ENCODE results near the gene LYPD3. TPM values are rescaled to one million over a fixed set of nuclear protein-coding genes. Genes with fewer than 3 reads are reported as not detected.

Gene LYPD3
- total RNA-seq, 1 donor from 2014 or later, result not detected

GRCh38 chr19:43498233-43498842, 32.9 kb upstream of the LYPD3 start:
- Mint-ChIP-seq H3K9me3 (no peaks in the 10 kb centered on the region), H3K36me3 (ENCODE audit: low read depth) (peaks cover 54% of the 10 kb centered on the region), H3K27me3 (no peaks in the 10 kb centered on the region), H3K4me3 (no peak overlapping the region), H3K4me1 (peaks cover 8% of the 10 kb centered on the region), H3K27ac (no peak overlapping the region)
- ChIA-PET CTCF (interaction anchor here (1.1 kb wide), 1 partner anchor 51 kb away, joined by 3 read pairs; no protein-coding TSS in a partner anchor), POLR2A (no interaction called here)
- DNase-seq (no peak), ATAC-seq (ENCODE audit: low read depth) (no peak)
- TF ChIP-seq CTCF (IDR thresholded peaks at IDR 0.05), result no peak
- intact Hi-C loops (cut with micrococcal nuclease), result no loop called here

GRCh38 chr19:43496960-43497359, 31.6 kb upstream of the LYPD3 start:
- intact Hi-C loops (cut with micrococcal nuclease), result no loop called here
- Mint-ChIP-seq H3K4me3 (no peak overlapping the region), H3K9me3 (no peaks in the 10 kb centered on the region), H3K27me3 (no peaks in the 10 kb centered on the region), H3K36me3 (ENCODE audit: low read depth) (peaks cover 52% of the 10 kb centered on the region), H3K4me1 (no peaks in the 10 kb centered on the region), H3K27ac (no peak overlapping the region)
- TF ChIP-seq CTCF (IDR thresholded peaks at IDR 0.05), result no peak
- DNase-seq, result no peak
- CTCF ChIA-PET, result interaction anchor here (0.7 to 1.1 kb wide), 2 partner anchors 50 to 957 kb away, joined by 3 read pairs; no protein-coding TSS in a partner anchor
- POLR2A ChIA-PET, result no interaction called here
- ATAC-seq (ENCODE audit: low read depth), result no peak

GRCh38 chr19:43495082-43495481, 29.7 kb upstream of the LYPD3 start:
- no peak overlapping the region for H3K4me3 Mint-ChIP-seq
- ATAC-seq (ENCODE audit: low read depth) (no peak), DNase-seq (no peak)
- no peaks in the 10 kb centered on the region for H3K9me3 Mint-ChIP-seq
- peaks cover 2% of the 10 kb centered on the region for H3K4me1 Mint-ChIP-seq
- ChIA-PET POLR2A (no interaction called here), CTCF (no interaction called here)
- intact Hi-C loops (cut with micrococcal nuclease), result no loop called here
- peaks cover 47% of the 10 kb centered on the region for H3K36me3 Mint-ChIP-seq (ENCODE audit: low read depth)
- no peak for TF ChIP-seq CTCF (IDR thresholded peaks at IDR 0.05)
- H3K27ac Mint-ChIP-seq, result no peak overlapping the region
- no peaks in the 10 kb centered on the region for H3K27me3 Mint-ChIP-seq

GRCh38 chr19:43490759-43491158, 25.4 kb upstream of the LYPD3 start:
- ATAC-seq (ENCODE audit: low read depth) (no peak), DNase-seq (no peak)
- Mint-ChIP-seq H3K36me3 (ENCODE audit: low read depth) (peaks cover 17% of the 10 kb centered on the region), H3K4me1 (peaks cover 35% of the 10 kb centered on the region), H3K4me3 (no peak overlapping the region), H3K27ac (no peak overlapping the region), H3K9me3 (no peaks in the 10 kb centered on the region), H3K27me3 (no peaks in the 10 kb centered on the region)
- ChIA-PET CTCF (no interaction called here), POLR2A (interaction anchor here (0.6 to 1.0 kb wide), 3 partner anchors 10 to 127 kb away, joined by 3 to 4 read pairs (median 4); no protein-coding TSS in a partner anchor)
- no peak for TF ChIP-seq CTCF (IDR thresholded peaks at IDR 0.05)
- intact Hi-C loops (cut with micrococcal nuclease), result no loop called here

GRCh38 chr19:43489979-43490599, 24.7 kb upstream of the LYPD3 start:
- H3K27me3 Mint-ChIP-seq, result no peaks in the 10 kb centered on the region
- TF ChIP-seq CTCF (IDR thresholded peaks at IDR 0.05), result no peak
- CTCF ChIA-PET, result no interaction called here
- intact Hi-C loops (cut with micrococcal nuclease), result no loop called here
- peaks cover 10% of the 10 kb centered on the region for H3K36me3 Mint-ChIP-seq (ENCODE audit: low read depth)
- ATAC-seq (ENCODE audit: low read depth) (no peak), DNase-seq (no peak)
- H3K9me3 Mint-ChIP-seq, result no peaks in the 10 kb centered on the region
- H3K4me1 Mint-ChIP-seq, result peaks cover 36% of the 10 kb centered on the region
- no peak overlapping the region for H3K4me3 Mint-ChIP-seq
- POLR2A ChIA-PET, result interaction anchor here (0.6 to 0.9 kb wide), 2 partner anchors 10 to 128 kb away, joined by 4 read pairs; no protein-coding TSS in a partner anchor
- H3K27ac Mint-ChIP-seq, result no peak overlapping the region
